ENCODE data around the gene GAS2.

Gene GAS2

GRCh38 chr11:22666325-22666687, at the start of gene GAS2:
TSS of gene GAS2 (plus strand) at chr11:22666611. CDS start at chr11:22674870, 8,259 bp downstream.
- no peak for TF ChIP-seq CTCF (IDR thresholded peaks at IDR 0.05)
- no peaks in the 10 kb centered on the region for H3K36me3 ChIP-seq
- no peak within 1 kb of the TSS for H3K27ac ChIP-seq
- H3K4me3 ChIP-seq (ENCODE audit: low read depth in 1 of 2, low read length in 1 of 2) = peak within 1 kb of the TSS; percentile 30 to 46
- H3K27me3 ChIP-seq = peaks cover 79% of the 10 kb centered on the region
- H3K4me1 ChIP-seq (ENCODE audit: control insufficient read depth in 1 of 2, insufficient read depth in 1 of 2, low read depth in 1 of 2, low read length in 1 of 2) = peaks cover 0 to 14% of the 10 kb centered on the region in 2 experiments
- no peaks in the 10 kb centered on the region for H3K9me3 ChIP-seq

- H3K36me3 ChIP-seq = no peaks in the 10 kb centered on the region
- H3K4me1 ChIP-seq (ENCODE audit: control insufficient read depth in 1 of 2, insufficient read depth in 1 of 2, low read depth in 1 of 2, low read length in 1 of 2) = no peaks in the 10 kb centered on the region
- H3K27ac ChIP-seq = no peak overlapping the region
- no peak overlapping the region for H3K4me3 ChIP-seq (ENCODE audit: low read depth in 1 of 2, low read length in 1 of 2)
- TF ChIP-seq CTCF (IDR thresholded peaks at IDR 0.05) = no peak
- no peaks in the 10 kb centered on the region for H3K9me3 ChIP-seq
- no peaks in the 10 kb centered on the region for H3K27me3 ChIP-seq
Measured at GRCh38 chr11:22617868-22618267, 48.5 kb upstream of the GAS2 start.

- H3K9me3 ChIP-seq = no peaks in the 10 kb centered on the region
- peaks cover 17 to 18% of the 10 kb centered on the region in 2 experiments for H3K4me1 ChIP-seq (ENCODE audit: control insufficient read depth in 1 of 2, insufficient read depth in 1 of 2, low read depth in 1 of 2, low read length in 1 of 2)
- H3K4me3 ChIP-seq (ENCODE audit: low read depth in 1 of 2, low read length in 1 of 2) = peak overlapping the region; percentile 75 to 98
- TF ChIP-seq CTCF (IDR thresholded peaks at IDR 0.05) = no peak
- peak overlapping the region; percentile 80 for H3K27ac ChIP-seq
- no peaks in the 10 kb centered on the region for H3K27me3 ChIP-seq
- H3K36me3 ChIP-seq = no peaks in the 10 kb centered on the region
Measured at GRCh38 chr11:22624742-22625447, 41.5 kb upstream of the GAS2 start.

- peak; percentile 15 for TF ChIP-seq CTCF (IDR thresholded peaks at IDR 0.05)
- peak within 1 kb of the TSS; percentile 75 to 98 for H3K4me3 ChIP-seq (ENCODE audit: low read depth in 1 of 2, low read length in 1 of 2)
- no peaks in the 10 kb centered on the region for H3K27me3 ChIP-seq
- H3K27ac ChIP-seq = peak within 1 kb of the TSS; percentile 80
- peaks cover 17 to 18% of the 10 kb centered on the region in 2 experiments for H3K4me1 ChIP-seq (ENCODE audit: control insufficient read depth in 1 of 2, insufficient read depth in 1 of 2, low read depth in 1 of 2, low read length in 1 of 2)
- H3K9me3 ChIP-seq = no peaks in the 10 kb centered on the region
- no peaks in the 10 kb centered on the region for H3K36me3 ChIP-seq
Measured at GRCh38 chr11:22625448-22626287, 40.7 kb upstream of the GAS2 start, which contains the start of gene FANCF. TSS of gene FANCF (minus strand) at chr11:22625823. CDS start at chr11:22625810, 13 bp downstream.

GRCh38 chr11:22626573-22627239, 39.7 kb upstream of the GAS2 start:
- no peak overlapping the region for H3K4me3 ChIP-seq (ENCODE audit: low read depth in 1 of 2, low read length in 1 of 2)
- H3K27me3 ChIP-seq = no peaks in the 10 kb centered on the region
- H3K9me3 ChIP-seq = no peaks in the 10 kb centered on the region
- H3K4me1 ChIP-seq (ENCODE audit: control insufficient read depth in 1 of 2, insufficient read depth in 1 of 2, low read depth in 1 of 2, low read length in 1 of 2) = peaks cover 17 to 18% of the 10 kb centered on the region in 2 experiments
- no peaks in the 10 kb centered on the region for H3K36me3 ChIP-seq
- peak overlapping the region; percentile 80 for H3K27ac ChIP-seq
- TF ChIP-seq CTCF (IDR thresholded peaks at IDR 0.05) = no peak
